DOHH2 (cell line): ENCODE data around the gene OR5H2.
"Not testable (repeated sequence)": the region's sequence is repeated elsewhere in the genome, so short reads cannot be mapped to it uniquely, and the experiment has no call there.

Experiments
- H3F3A ChIP-seq: fragments of 200-600 bp; sonication (generic), shearing (Covaris generic); 2 replicates; pipeline ENCODE4 v1.6.0; 2016; ENCODE audit warnings: antibody characterized with exemption, mild to moderate bottlenecking; ENCODE audit not compliant: control insufficient read depth, insufficient read depth
- H3K27ac ChIP-seq: fragments of 200-600 bp; sonication (generic); 2 replicates; pipeline ENCODE4 v1.5.1; 2014; ENCODE audit warnings: low read depth, mild to moderate bottlenecking, low read length, moderate library complexity
- H3K27me3 ChIP-seq: fragments of 200-600 bp; sonication (generic); 2 replicates; pipeline ENCODE4 v1.6.1; 2014; ENCODE audit warnings: mild to moderate bottlenecking, low read length, mixed read lengths; ENCODE audit not compliant: control insufficient read depth
- H3K36me3 ChIP-seq: fragments of 200-600 bp; sonication (generic); 2 replicates; pipeline ENCODE4 v1.6.1; 2014; ENCODE audit warnings: mild to moderate bottlenecking, low read length, moderate library complexity, mixed read lengths; ENCODE audit not compliant: control insufficient read depth
- H3K4me1 ChIP-seq: fragments of 200-600 bp; sonication (generic); 2 replicates; pipeline ENCODE4 v1.6.1; 2014; ENCODE audit warnings: mild to moderate bottlenecking, low read length, mixed read lengths; ENCODE audit not compliant: control insufficient read depth
- H3K4me2 ChIP-seq: fragments of 200-600 bp; sonication (generic); 2 replicates; pipeline ENCODE4 v1.6.0; 2014; ENCODE audit warnings: mild to moderate bottlenecking, low read length, moderate library complexity
- H3K4me3 ChIP-seq: fragments of 200-600 bp; sonication (generic); 2 replicates; pipeline ENCODE4 v1.5.1; 2014; ENCODE audit warnings: mild to moderate bottlenecking, low read length, mixed read lengths
- H3K79me2 ChIP-seq: fragments of 200-600 bp; sonication (generic); 2 replicates; pipeline ENCODE4 v1.6.1; 2014; ENCODE audit warnings: mild to moderate bottlenecking, low read length, mixed read lengths; ENCODE audit not compliant: control insufficient read depth
- H3K9me2 ChIP-seq: fragments of 200-600 bp; sonication (generic); replicated peaks from 2 replicates; pipeline ENCODE4 v1.6.1; 2014; ENCODE audit warnings: mild to moderate bottlenecking, low read length, mixed read lengths; ENCODE audit not compliant: control insufficient read depth
- H3K9me3 ChIP-seq: fragments of 200-600 bp; sonication (generic); 2 replicates; pipeline ENCODE4 v1.6.1; 2014; ENCODE audit warnings: antibody characterized with exemption, low read length, mixed read lengths; ENCODE audit not compliant: control insufficient read depth, insufficient read depth
- H4K20me1 ChIP-seq: fragments of 200-600 bp; sonication (generic); 2 replicates; pipeline ENCODE4 v1.6.0; 2014; ENCODE audit warnings: low read depth, mild to moderate bottlenecking, antibody characterized with exemption, low read length, moderate library complexity; ENCODE audit not compliant: control insufficient read depth, insufficient read depth
- CTCF ChIP-seq: fragments of 200-600 bp; sonication (generic); IDR thresholded peaks from one replicate; pipeline ENCODE4 v1.5.1; 2014; ENCODE audit warnings: antibody characterized with exemption, mild to moderate bottlenecking, low read depth, low read length; ENCODE audit not compliant: poor library complexity, severe bottlenecking
- EZH2phosphoT487 ChIP-seq: fragments of 200-600 bp; sonication (generic); IDR thresholded peaks from 2 replicates; pipeline ENCODE4 v1.6.1; 2017; ENCODE audit warnings: borderline replicate concordance, mild to moderate bottlenecking, antibody characterized with exemption, low read length, moderate library complexity, mixed read lengths

The OR5H2 gene

GRCh38 chr3:98242155-98242554 lies 40.1 kb upstream of the OR5H2 start:
- Histone ChIP-seq H3K27me3 (no peaks in the 10 kb centered on the region), H3K36me3 (no peaks in the 10 kb centered on the region), H3K9me3 (no peaks in the 10 kb centered on the region), H3K4me2 (no peak overlapping the region), H3K79me2 (no peaks in the 10 kb centered on the region), H3K4me1 (no peaks in the 10 kb centered on the region), H3K9me2 (no peaks in the 10 kb centered on the region), H3K27ac (no peak overlapping the region), H3F3A (no peaks in the 10 kb centered on the region), H3K4me3 (no peak overlapping the region), H4K20me1 (no peaks in the 10 kb centered on the region)
- TF ChIP-seq EZH2phosphoT487 (no peak), CTCF (no peak)

GRCh38 chr3:98243843-98244242 lies 38.5 kb upstream of the OR5H2 start:
- Histone ChIP-seq H3K27ac (no peak overlapping the region), H3K27me3 (no peaks in the 10 kb centered on the region), H4K20me1 (no peaks in the 10 kb centered on the region), H3K36me3 (no peaks in the 10 kb centered on the region), H3K4me1 (no peaks in the 10 kb centered on the region), H3K9me3 (no peaks in the 10 kb centered on the region), H3F3A (no peaks in the 10 kb centered on the region), H3K79me2 (no peaks in the 10 kb centered on the region), H3K4me2 (no peak overlapping the region), H3K4me3 (no peak overlapping the region), H3K9me2 (no peaks in the 10 kb centered on the region)
- TF ChIP-seq CTCF (no peak), EZH2phosphoT487 (no peak)

- Histone ChIP-seq H4K20me1 (no peaks in the 10 kb centered on the region), H3K4me2 (no peak overlapping the region), H3F3A (no peaks in the 10 kb centered on the region), H3K4me3 (no peak overlapping the region), H3K27me3 (no peaks in the 10 kb centered on the region), H3K9me2 (no peaks in the 10 kb centered on the region), H3K4me1 (no peaks in the 10 kb centered on the region), H3K9me3 (no peaks in the 10 kb centered on the region), H3K27ac (no peak overlapping the region), H3K79me2 (no peaks in the 10 kb centered on the region), H3K36me3 (no peaks in the 10 kb centered on the region)
- TF ChIP-seq CTCF (no peak), EZH2phosphoT487 (no peak)
Observed at GRCh38 chr3:98246142-98246541, 36.2 kb upstream of the OR5H2 start.

GRCh38 chr3:98256026-98256425 lies 26.3 kb upstream of the OR5H2 start:
- not testable (repeated sequence) for H3K27ac ChIP-seq, H3K79me2 ChIP-seq, H4K20me1 ChIP-seq, H3K4me1 ChIP-seq, H3K27me3 ChIP-seq, H3K36me3 ChIP-seq, H3K4me2 ChIP-seq, H3K9me3 ChIP-seq, H3K9me2 ChIP-seq, H3K4me3 ChIP-seq, H3F3A ChIP-seq
